ENCODE data around the gene PLA2R1. TPM values are rescaled to one million over a fixed set of nuclear protein-coding genes. Genes with fewer than 3 reads are reported as not detected.

PLA2R1 gene
- total RNA-seq, 1 experiment from 2014 or later: 1.1 TPM

GRCh38 chr2:159946326-159946999, 116.0 kb downstream of the PLA2R1 start (continued):
- no peak for TF ChIP-seq E2F5 (CRISPR knock-in tag; IDR thresholded peaks at IDR 0.05)
- TF ChIP-seq ESRRA (CRISPR knock-in tag; IDR thresholded peaks at IDR 0.05; ENCODE audit: borderline replicate concordance): no peak
- TF ChIP-seq ERG (CRISPR knock-in tag; IDR thresholded peaks at IDR 0.05): no peak
- no peak for TF ChIP-seq USF2 (CRISPR knock-in tag; IDR thresholded peaks at IDR 0.05)
- TF ChIP-seq GRHL2 (CRISPR knock-in tag; IDR thresholded peaks at IDR 0.05; ENCODE audit: insufficient replicate concordance, severe bottlenecking): no peak
- no peak for TF ChIP-seq GTF2I (CRISPR knock-in tag; conservative IDR thresholded peaks at IDR 0.05)
- TF ChIP-seq MLX (CRISPR knock-in tag; IDR thresholded peaks at IDR 0.05): no peak
- TF ChIP-seq SP1 (CRISPR knock-in tag; conservative IDR thresholded peaks at IDR 0.05): no peak
- no peak for TF ChIP-seq TEAD4 (CRISPR knock-in tag; IDR thresholded peaks at IDR 0.05)
- no peak for TF ChIP-seq FOXP4 (CRISPR knock-in tag; IDR thresholded peaks at IDR 0.05)
- TF ChIP-seq ATF6 (CRISPR knock-in tag; IDR thresholded peaks at IDR 0.05): no peak
- TF ChIP-seq SMAD3 (CRISPR knock-in tag; IDR thresholded peaks at IDR 0.05; ENCODE audit: borderline replicate concordance): no peak
- no peak for TF ChIP-seq TP53 (CRISPR knock-in tag; IDR thresholded peaks at IDR 0.05)
- TF ChIP-seq PRRX2 (CRISPR knock-in tag; IDR thresholded peaks at IDR 0.05): no peak
- TF ChIP-seq ARID4B (CRISPR knock-in tag; IDR thresholded peaks at IDR 0.05; ENCODE audit: borderline replicate concordance): no peak

Measured in WTC11 (cell line).